Activated CD4-positive, alpha-beta T cell treated with anti-CD3 and anti-CD28 coated beads for 24 hours (primary cell): ENCODE measurements around the gene SORCS2.

ENCODE experiments used
- DNase-seq, 2 donors: peaks; one replicate each; pipeline ENCODE4 v3.0.0-alpha.2; 2020; ENCODE audit warnings: low read depth in 2 of 2

SORCS2 gene

DNA sequence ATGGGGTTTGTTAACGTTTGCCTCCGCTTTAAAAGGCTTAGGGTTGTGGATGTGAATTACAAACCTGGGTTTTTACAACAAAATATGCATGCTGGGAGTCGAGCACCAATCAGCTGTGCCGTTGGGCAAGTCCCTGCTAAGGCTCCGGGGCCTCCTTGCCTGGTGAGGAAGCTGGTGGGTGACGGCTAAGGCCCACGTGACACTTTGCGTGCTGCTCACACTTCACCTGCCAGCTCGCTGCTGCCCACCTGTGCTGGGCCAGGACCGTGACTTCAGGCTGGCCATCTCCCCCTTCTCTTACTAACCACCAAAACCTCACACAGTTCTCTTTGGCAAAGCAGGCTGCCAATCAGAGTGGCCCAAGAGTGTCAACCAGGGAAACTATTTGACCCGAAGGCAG is 569.0 kb downstream of the SORCS2 start:
- no peak for DNase-seq

DNA sequence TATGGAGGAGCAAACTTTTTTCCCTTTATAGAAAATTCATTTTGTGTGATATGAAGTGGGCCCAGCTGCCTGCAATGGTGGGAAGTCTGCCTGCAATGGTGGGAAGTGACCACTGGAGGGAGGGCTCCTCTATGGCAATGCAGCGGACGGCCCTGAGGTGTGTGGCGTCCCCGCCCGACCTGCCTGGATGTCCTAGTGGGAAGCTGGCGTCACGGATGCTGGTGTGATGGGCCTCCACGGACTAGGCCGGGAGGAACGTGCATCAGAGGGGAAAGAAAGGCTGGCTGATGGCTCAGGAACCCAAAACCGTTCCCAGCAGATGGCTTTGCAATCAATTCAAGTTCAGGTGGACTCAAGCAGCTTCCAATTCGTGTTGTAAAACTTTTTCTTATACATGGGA is 569.4 kb downstream of the SORCS2 start:
- DNase-seq = peak; percentile 39 to 42

DNA sequence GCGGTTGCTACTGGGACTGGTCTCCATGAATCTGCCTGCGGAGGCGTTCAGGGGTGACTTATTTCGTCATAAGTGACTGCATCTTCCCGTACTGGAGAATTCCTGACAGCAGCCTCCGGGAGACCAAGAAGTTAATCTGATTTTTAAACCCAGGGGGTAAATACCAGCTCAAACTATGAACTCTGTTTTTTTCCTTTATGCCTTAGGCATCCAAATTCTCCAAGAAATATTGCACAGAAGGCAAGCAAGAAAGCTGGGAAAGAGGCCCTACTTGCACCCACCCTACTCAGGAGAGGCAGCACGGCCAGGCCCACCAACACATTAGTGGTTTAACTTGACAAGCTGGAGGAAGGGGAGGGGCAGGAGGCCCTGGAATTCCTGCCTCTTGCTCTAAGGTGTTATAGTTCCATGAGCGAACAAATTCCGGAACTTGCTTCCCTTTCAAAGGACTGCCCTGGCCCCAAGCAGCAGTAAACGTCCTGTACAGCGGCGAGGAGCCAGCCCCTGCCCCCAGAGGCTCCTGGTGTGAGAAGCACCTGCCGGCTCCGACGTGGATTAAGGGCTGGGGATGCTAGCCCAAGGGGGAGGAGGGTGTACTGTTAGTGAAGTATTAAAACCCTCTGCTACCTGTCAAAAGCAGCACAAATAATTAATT is 570.2 kb downstream of the SORCS2 start:
- no peak for DNase-seq

DNA sequence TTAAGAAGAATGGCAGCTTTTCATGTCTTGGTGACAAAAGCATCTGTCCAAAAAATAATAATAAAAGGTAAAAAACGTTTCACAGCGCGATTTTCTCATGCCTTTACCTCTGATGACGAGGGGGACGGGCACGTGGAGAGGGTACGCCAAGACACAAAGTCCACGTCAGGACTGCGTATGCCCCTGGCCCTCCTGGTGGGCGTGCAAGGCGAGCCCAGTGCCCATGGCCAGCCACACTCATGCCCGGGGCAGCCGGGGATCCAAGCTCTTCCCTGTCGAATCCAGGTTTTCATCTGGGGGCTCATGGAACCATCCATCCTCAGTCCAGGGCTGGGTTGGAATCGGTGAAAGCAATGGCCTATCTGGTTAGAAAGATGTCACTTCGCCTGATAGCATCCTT is 570.8 kb downstream of the SORCS2 start:
- no peak for DNase-seq

DNA sequence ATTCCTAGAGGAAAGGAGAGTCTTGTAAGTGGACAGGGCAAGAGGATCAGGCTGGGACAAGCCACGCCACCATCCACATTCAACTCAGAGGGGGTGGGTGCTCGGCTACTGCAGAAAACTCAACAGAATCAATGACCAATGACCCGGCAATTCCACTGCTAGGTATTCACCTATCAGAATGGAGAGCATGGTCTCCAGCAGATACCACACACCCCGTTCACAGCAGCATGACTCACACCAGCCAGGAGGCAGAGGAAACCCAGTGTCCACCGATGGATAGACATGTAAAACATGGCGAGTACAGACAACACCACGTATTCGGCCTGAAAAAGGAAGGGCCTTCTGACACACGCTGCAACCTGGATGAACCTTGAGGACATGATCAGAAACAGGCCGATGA is 571.5 kb downstream of the SORCS2 start:
- DNase-seq = no peak

DNA sequence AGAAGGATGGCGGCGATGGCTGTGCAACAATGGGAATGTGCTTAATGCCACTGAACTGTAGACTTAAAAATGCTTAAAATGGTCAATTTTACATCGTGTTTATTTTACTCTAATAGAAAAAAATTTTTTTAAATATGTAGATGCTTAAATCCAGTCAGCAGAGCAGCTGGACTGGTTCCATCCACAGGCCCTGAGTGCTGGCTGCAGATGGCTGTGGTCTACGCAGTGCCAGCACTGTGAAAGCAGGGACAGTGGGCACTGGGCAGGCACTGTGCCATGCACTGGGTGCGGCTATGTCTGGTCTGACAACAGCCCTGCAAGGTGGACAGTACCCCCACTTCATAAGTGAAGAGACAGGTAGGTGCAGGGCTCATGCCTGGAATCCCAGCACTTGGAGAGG is 572.1 kb downstream of the SORCS2 start:
- no peak for DNase-seq

DNA sequence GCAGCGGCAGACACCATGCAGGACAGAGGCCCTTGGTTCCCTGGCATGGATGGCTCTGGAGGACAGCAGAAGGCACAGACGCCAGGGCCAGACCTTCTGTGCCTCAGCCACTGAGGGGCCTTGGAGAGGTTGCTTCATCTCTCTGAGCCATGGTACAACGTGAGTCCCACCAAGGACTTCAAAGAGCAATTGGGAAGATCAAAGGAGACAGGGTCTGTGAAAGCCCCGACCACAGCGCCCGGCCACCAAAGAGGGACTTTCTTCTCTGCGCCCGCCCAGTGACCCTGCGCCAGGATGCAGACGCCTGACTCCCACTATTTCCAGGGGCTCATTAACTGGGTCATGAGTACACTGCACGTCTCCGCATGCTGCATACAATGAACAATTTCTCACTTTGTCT is 573.3 kb downstream of the SORCS2 start:
- DNase-seq = no peak

DNA sequence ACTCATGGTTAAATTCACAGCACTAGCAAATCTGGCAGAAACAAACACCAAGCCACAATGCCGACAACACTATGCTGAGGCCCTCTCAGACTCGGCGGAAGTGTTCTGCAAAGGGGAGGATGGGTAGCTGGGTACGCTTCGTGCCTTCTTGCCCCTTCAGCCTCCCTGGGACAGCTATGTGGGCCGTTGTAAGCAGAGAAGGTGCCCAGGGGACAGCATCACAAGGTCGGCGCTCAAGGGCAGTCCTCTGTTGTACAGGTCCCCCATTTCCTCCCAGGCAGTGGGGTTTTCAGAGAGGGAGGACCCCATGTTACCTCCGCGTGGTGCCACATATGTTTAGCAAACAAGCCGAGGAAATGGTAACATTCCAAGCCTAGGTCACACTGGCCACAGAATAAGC is 573.7 kb downstream of the SORCS2 start:
- no peak for DNase-seq

DNA sequence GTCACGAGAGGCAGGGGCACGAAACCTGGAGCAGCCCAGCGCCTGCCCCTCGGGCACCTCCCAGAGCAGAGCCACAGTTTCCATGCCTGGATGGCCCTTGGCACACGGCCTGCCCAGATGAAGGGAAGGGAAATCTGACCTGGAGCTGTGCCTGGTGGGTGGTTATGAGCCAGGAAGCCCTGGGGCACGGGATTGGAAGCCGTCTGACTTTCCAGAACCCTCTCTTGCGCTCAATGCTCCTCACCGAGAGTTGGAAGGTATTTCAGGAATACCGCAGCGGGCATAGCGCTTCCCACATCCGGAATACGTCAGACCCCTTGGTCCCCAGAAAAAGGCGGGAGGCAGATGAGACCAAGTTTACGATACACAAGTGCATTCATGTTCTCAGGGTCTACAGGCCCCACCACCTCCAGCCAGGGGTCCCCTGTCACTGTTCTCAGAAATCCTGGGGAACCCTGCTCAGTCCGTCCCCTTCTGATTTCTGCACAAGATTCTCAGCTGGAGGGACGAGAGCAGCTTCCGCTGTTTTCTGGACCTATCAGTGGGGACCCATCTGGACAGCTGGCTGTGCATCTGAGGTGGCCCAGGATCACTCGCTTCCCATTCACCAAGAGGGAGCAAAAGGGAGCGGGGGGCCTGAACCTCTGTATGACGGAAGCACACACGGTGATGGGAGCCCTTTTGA is 574.5 kb downstream of the SORCS2 start:
- DNase-seq = no peak

DNA sequence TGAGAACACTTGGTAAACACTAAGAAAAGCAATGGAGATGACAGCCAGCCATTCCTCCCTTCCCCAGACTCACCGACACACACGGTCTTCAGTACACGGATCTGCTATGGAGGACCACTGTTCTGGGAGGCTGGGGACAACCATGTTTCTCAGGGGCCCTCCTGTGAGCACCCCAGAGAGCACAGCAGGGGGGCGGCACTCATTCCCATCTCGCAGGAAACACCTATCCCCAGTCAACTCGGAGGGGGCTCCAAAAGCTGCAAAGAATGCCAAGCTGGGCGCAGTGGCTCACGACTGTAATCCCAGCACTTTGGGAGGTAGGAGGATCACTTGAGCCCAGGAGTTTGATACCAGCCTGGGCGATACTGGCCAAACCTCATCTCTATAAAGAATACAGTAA is 575.2 kb downstream of the SORCS2 start:
- DNase-seq = no peak

DNA sequence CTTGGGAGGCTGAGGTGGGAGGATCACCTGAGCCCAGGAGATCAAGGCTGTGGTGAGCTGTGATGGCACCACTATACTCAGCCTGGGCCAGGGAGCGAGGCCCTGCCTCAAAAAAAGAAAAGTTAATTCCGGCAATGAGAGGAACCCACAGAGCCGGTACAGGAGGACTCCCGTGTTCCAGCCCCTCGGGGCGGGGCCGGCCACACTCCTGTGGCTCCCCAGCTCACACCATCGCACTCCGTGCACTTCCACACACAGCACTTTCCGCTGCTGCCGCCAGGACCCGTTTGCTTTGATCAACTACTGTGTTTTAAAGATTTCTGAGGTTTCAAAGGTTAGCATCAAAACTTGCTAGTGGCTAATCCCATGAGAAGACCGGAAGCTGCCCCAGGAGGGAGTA is 575.6 kb downstream of the SORCS2 start:
- no peak for DNase-seq

DNA sequence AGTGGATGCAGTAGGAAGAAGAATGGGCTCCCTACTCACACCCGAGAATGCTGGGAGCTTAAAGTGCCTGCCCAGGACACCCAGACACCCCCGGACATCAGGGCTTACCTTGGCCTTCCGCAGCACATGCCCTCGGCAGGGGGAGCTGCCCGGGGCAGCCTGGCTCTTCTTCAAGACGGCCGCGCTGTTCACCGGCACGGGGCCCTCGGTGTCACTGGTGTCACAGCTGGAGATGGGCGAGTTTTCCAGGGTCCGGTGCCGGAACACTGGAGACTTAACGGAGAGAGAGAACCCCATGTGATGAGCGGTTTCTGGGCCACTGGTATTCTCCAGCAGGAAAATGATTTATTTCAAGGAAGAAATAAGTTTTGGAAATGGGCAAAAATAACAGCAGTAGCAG is 576.4 kb downstream of the SORCS2 start:
- no peak for DNase-seq

DNA sequence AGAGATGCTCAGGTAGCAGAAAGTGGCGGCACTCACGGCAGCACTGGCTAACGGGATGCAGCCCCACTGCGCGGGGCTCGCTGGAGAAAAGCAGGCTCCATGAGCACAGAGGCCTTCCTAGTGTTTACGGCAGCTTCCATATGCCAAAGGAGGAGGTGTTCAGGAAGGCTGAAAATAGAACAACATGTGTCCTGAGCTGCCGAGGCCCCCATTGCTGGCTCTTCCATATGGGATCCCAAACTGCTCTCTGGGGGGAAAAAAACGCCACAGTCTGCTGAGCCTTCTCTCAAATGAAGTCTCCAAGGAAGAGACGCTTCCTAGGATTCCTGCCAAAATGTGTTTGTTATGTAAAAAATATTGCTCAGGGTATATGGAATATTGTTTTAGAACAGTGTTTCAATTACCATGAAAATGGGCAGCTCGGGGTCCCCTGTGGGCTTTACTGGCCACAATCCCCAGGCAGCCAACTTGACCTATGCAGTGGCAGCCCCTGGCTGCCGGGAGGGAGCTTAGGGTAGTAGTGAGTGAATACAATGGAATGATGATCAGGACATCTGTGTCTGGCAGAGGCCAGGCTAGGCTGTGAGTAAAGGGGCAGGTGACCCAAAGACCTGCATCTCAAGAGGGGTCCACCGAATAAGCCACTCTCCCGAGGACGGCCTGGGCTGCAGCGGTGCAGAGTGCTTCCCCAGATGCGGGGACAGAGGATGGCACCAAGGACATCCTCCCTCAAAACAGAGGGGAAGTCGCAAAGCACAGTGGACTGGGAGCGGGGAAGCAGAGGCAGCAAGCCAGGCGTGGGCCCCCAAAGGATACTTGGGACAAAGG is 577.3 kb downstream of the SORCS2 start:
- no peak for DNase-seq

DNA sequence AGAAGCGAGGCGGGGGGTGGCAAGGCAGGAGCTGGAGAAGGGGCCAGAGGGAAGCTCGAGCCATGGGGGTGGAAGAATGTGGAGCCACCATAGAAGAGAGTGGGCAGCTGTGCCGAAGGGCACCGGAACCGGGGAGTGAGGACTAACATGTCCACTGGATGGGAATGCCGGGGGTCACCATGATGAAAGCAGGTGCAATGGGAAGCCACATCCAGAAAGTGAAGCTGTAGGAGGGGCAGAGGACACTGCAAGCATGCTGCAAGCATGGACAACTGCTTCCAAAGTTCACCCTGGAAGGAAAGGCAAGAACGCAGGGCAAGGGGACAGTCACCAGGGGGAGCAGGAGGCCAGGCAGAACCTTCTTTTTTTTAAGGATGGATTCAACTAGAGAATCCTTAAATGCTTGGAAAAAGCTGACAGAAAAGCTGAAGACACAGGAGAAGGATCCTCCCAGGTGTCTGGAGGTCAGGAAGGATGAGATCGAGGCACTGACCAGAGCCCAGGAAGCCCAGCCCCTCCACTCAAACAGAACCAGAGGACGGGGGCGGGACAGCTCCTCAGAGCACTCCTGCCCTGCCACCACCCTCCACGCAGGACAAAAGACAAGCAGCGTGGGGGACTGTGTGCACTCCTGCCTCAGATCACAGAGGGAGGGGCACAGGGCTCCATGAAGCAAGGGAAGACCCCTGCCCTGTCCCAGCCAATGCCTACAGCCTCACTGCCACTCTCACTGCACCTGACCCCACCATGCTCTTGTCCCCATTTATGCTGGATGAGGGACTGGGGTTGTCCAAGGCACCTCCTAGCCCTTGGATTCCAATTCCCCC is 578.1 kb downstream of the SORCS2 start:
- no peak for DNase-seq

DNA sequence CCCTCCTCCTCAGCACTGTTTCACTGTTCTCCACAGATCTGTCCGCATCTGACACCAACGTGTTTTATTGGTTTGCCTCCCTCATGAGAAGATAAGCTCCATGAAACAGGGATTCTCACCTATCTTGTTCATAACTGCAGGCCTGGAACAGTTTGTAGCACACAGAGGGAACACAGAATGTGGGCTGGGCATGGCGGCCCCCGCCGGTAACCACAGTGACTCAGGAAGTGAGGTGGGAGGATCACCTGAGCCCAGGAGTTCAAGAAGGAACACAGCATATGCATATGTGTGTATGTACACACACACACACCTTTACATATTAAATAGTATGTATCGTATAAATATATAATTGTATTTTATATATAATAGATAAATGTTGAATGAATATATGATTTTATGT is 578.7 kb downstream of the SORCS2 start:
- no peak for DNase-seq

DNA sequence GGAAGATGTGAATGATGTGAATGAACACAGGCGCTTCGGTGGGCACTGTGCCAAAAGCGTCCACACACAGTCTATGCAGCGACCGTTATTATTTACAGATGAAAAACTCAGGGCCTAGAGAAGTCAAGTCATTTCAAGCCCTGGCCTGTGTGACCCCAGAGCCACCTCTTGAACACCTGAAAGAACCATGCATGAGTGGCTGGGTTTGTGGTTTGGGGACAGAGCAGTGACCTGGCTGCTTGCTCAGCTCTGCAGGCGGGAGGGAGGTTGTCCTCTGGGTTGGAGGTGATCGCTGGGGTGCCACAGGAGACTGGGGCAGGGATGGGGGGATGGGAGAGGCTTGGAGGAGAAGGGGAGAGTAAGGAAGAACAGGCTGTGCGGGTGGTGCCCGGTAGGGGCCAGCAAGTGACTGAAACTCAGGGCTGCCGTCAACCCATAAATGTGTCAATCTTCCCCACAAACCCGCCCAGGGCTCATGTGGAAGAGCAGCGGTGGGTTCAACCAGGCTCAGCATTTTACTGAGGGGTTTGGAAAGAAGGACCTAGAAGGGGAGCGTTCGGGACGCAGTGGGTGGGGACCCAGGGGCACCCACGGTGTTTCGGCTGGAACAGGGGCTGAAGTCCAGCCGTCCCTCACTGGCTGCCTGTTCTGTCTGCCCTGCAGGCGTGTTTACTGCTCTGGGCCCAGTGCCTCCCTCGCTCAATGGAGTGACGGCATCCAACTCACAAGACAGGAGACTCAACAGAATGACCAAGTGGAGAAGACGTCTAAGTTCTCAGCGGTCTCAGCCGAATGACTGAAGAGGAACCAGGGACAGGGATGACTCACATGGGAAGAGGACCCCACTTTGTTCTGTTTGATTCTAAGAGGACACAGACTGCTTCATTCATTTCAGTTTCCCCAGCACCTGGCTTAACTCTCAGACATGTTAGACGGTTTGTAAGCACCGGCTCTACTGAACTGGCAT is 579.5 kb downstream of the SORCS2 start:
- DNase-seq = no peak

DNA sequence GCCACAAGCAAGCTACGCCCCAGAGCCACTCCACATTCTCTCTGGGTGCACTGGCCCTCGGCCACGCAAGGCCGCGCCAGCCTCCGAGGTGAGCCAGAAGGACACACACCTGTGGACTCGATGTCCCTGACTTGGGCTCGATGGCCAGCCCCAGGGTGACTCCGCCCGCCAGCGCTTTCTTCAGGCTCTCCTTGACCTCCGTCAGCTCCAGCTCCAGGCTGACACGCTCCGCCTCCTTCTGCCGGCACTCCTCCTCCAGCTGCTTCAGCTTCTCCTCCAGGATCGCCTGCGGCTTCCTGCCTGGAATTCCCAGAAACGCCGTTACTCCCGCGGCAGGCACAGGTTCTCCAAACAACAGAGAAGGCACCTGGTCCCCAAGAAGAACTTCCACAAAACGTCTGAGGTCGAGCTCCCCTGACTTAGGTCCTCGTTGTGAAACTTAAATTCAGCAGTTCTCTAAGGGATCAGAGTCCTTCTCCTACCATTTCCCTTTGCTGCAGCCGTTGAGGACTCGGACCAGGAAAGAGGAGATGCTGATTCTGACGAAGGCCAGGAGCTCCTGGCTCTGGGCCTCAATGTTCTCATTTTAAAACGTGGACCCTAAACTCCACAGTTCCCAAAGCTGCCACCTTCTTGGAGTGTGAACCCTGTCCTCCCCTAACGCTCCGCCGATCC is 580.5 kb downstream of the SORCS2 start:
- DNase-seq = no peak

DNA sequence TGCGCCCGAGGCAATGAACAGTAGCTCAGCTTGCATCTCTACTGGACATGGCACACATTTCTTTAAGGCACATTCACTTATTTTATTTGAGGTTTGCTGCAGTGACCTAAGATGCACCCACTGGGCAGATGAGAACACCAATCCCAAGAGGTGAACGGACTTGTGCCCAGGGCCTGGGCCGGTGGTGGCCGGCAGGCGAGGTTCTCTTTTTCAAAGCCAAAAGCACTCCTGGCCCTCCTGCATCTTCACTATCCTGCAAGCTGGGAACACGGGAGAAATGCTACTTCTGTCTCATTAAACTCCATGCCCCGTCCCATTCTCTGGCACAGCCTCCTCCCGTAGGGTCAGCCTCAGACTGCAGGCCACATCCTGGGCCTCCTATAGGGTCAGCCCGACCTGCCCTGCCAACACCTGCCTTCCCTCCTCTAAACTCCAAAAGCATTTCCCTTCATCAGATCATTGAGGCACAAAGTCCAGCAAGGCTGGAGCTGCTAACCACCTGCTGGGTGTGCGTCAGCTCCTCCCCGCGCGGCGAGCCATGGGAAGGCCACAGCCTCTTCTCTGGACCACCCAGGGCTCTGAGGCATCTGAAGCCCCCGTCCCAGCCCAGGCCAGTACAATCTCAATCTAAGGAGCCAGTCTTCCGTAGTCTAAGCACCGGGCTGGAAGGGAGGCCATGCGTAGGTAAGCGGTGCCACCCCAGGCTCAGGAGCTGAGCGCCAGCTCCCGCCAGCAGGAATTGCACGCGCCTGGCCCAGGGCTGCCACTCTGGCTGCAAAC is 581.3 kb downstream of the SORCS2 start:
- no peak for DNase-seq
